SK-N-SH (cell line): ENCODE results near the gene NBPF11. TPM values are rescaled to one million over a fixed set of nuclear protein-coding genes. Genes with fewer than 3 reads are reported as not detected.

Experiments used
- CTCF ChIA-PET: fragments of 300-600, 350-600 bp; formaldehyde crosslinking; extraction: SDS; loops from one replicate; lab custom pipeline; 2021; lab: Yijun Ruan, JAX
- POLR2A ChIA-PET: fragments of 350-600 bp; sonication (Branson Sonifier 250); formaldehyde crosslinking; extraction: SDS; loops from one replicate; lab custom pipeline; 2020; ENCODE audit warnings: antibody characterized with exemption, inconsistent platforms; lab: Yijun Ruan, JAX
- DNase-seq: peaks from one replicate; pipeline ENCODE4 v3.0.0; 2012
- H2AFZ ChIP-seq: fragments of 200-600 bp; sonication (generic); 2 replicates; pipeline ENCODE4 v1.8.1; 2016; ENCODE audit warnings: antibody characterized with exemption, mild to moderate bottlenecking, low read depth
- H3F3A ChIP-seq: fragments of 200-600 bp; sonication (generic); replicated peaks from 2 replicates; pipeline ENCODE3; 2016; ENCODE audit warnings: antibody characterized with exemption, mild to moderate bottlenecking; ENCODE audit not compliant: insufficient read depth
- H3K27ac ChIP-seq, 2 experiments: fragments of 200-500 bp in 1 of 2; fragments of 200-600 bp in 1 of 2; sonication (Bioruptor generic) in 1 of 2; sonication (generic), shearing (Covaris generic) in 1 of 2; 2 replicates each; pipeline versions ENCODE4 v1.5.1 to v1.6.1; 2014 to 2016; ENCODE audit warnings: low read depth in 2 of 2, inconsistent platforms in 1 of 2, low read length in 1 of 2, mild to moderate bottlenecking in 1 of 2, mixed read lengths in 1 of 2
- H3K27me3 ChIP-seq: fragments of 200-600 bp; sonication (generic), shearing (Covaris generic); 2 replicates; pipeline ENCODE4 v1.6.1; 2016; ENCODE audit warnings: mixed run types; ENCODE audit not compliant: insufficient read depth
- H3K36me3 ChIP-seq, 2 experiments: fragments of 200-500 bp in 1 of 2; fragments of 200-600 bp in 1 of 2; sonication (Bioruptor generic) in 1 of 2; sonication (generic) in 1 of 2; replicated peaks in 1 of 2; 2 replicates each; pipeline versions ENCODE3 to v1.5.1; 2014 to 2016; ENCODE audit warnings: low read length in 1 of 2, mild to moderate bottlenecking in 1 of 2; ENCODE audit not compliant: insufficient read depth in 2 of 2, control insufficient read depth in 1 of 2
- H3K4me1 ChIP-seq, 2 experiments: fragments of 200-500 bp in 1 of 2; fragments of 200-600 bp in 1 of 2; sonication (Bioruptor generic) in 1 of 2; sonication (generic), shearing (Covaris generic) in 1 of 2; 2 replicates each; pipeline versions ENCODE4 v1.5.1 to v1.6.1; 2014 to 2016; ENCODE audit warnings: low read depth in 1 of 2, low read length in 1 of 2, mixed run types in 1 of 2; ENCODE audit not compliant: insufficient read depth in 2 of 2, control insufficient read depth in 1 of 2
- H3K4me2 ChIP-seq: fragments of 200-600 bp; sonication (generic), shearing (Covaris generic); 2 replicates; pipeline ENCODE4 v1.6.1; 2017; ENCODE audit warnings: mixed run types
- H3K4me3 ChIP-seq, 2 experiments: fragments of 200-500 bp in 1 of 2; fragments of 200-600 bp in 1 of 2; sonication (Bioruptor generic) in 1 of 2; sonication (generic), shearing (Covaris generic) in 1 of 2; 2 replicates each; pipeline versions ENCODE4 v1.5.1 to v1.8.1; 2014 to 2016; ENCODE audit warnings: low read depth in 2 of 2, inconsistent platforms in 1 of 2, low read length in 1 of 2, mild to moderate bottlenecking in 1 of 2, mixed read lengths in 1 of 2, moderate library complexity in 1 of 2
- H3K79me2 ChIP-seq: fragments of 200-600 bp; sonication (generic); 2 replicates; pipeline ENCODE4 v1.8.1; 2017; ENCODE audit warnings: mild to moderate bottlenecking; ENCODE audit not compliant: insufficient read depth
- H3K9ac ChIP-seq: fragments of 200-600 bp; sonication (generic); 2 replicates; pipeline ENCODE4 v1.6.1; 2017; ENCODE audit warnings: mixed run types
- H3K9me2 ChIP-seq: fragments of 200-600 bp; sonication (generic); 2 replicates; pipeline ENCODE4 v1.6.1; 2017; ENCODE audit warnings: mixed run types
- H3K9me3 ChIP-seq: fragments of 200-600 bp; sonication (generic); 2 replicates; pipeline ENCODE4 v1.6.1; 2017; ENCODE audit warnings: mixed run types, mild to moderate bottlenecking, moderate library complexity
- H4K20me1 ChIP-seq: fragments of 200-600 bp; sonication (generic); 2 replicates; pipeline ENCODE4 v1.6.1; 2017; ENCODE audit warnings: mild to moderate bottlenecking, mixed run types; ENCODE audit not compliant: insufficient read depth
- CHD2 ChIP-seq: fragments of 150-350 bp; IDR thresholded peaks from 2 replicates; pipeline ENCODE4 v1.6.1; 2018; ENCODE audit warnings: low read length; ENCODE audit not compliant: partially characterized antibody
- FOSL2 ChIP-seq: IDR thresholded peaks from 2 replicates; pipeline ENCODE4 v1.4.0; 2012; ENCODE audit warnings: low read depth, mild to moderate bottlenecking, moderate library complexity, borderline replicate concordance
- FOXJ3 ChIP-seq: sonication (generic); formaldehyde crosslinking; IDR thresholded peaks from 2 replicates; pipeline ENCODE4 v1.5.1; 2020; ENCODE audit warnings: mild to moderate bottlenecking, missing genetic modification reagents
- GABPA ChIP-seq: IDR thresholded peaks from 2 replicates; pipeline ENCODE4 v1.4.0; 2012; ENCODE audit warnings: low read depth, mild to moderate bottlenecking
- IRF3 ChIP-seq: fragments of 150-350 bp; IDR thresholded peaks from 2 replicates; pipeline ENCODE4 v1.6.1; 2016; ENCODE audit warnings: mild to moderate bottlenecking, low read depth, low read length
- JUND ChIP-seq: IDR thresholded peaks from 2 replicates; pipeline ENCODE4 v1.4.0; 2012
- MXI1 ChIP-seq: IDR thresholded peaks from 2 replicates; pipeline ENCODE4 v1.6.1; 2012; ENCODE audit warnings: mild to moderate bottlenecking, low read depth, low read length, improper control_type of control experiment
- NRF1 ChIP-seq: IDR thresholded peaks from 2 replicates; pipeline ENCODE4 v1.6.1; 2012; ENCODE audit warnings: low read depth, mild to moderate bottlenecking, low read length
- RAD21 ChIP-seq: IDR thresholded peaks from 2 replicates; pipeline ENCODE4 v1.6.1; 2012; ENCODE audit warnings: mild to moderate bottlenecking, low read length
- RCOR1 ChIP-seq: fragments of 150-350 bp; IDR thresholded peaks from 2 replicates; pipeline ENCODE4 v1.6.1; 2017; ENCODE audit warnings: antibody characterized with exemption, low read length
- REST ChIP-seq: IDR thresholded peaks from 2 replicates; pipeline ENCODE4 v1.6.1; 2012; ENCODE audit warnings: mild to moderate bottlenecking, low read depth, low read length, moderate library complexity
- SMC3 ChIP-seq: IDR thresholded peaks from 2 replicates; pipeline ENCODE4 v1.6.1; 2012; ENCODE audit warnings: low read depth, low read length, improper control_type of control experiment
- TCF12 ChIP-seq: IDR thresholded peaks from 2 replicates; pipeline ENCODE4 v1.4.0; 2012
- USF2 ChIP-seq: fragments of 150-350 bp; IDR thresholded peaks from 2 replicates; pipeline ENCODE4 v1.6.1; 2017; ENCODE audit warnings: antibody characterized with exemption, low read length, low read depth, borderline replicate concordance
- WGBS: methylation state at CpG from one replicate; pipeline ENCODE4 v1.1.6; 2017; ENCODE audit warnings: low lambda C conversion rate; 5-methylcytosine and 5-hydroxymethylcytosine counted together
- polyA plus RNA-seq, 3 experiments: library from polyadenylated mRNA; depleted of rRNA; stranded (reverse); fragments of >200 nt; gene quantifications; 2 replicates each; pipeline ENCODE4 v1.2.3, GENCODE V29; 2012
- TF ChIP-seq, protein P1 (sequence below): IDR thresholded peaks from 2 replicates; pipeline ENCODE4 v1.4.0; 2012; ENCODE audit warnings: low read depth, borderline replicate concordance

Gene NBPF11
- polyA plus RNA-seq, 1 of the 3 experiments (the other 2 are of a cell fraction), result 7.3 TPM

DNA sequence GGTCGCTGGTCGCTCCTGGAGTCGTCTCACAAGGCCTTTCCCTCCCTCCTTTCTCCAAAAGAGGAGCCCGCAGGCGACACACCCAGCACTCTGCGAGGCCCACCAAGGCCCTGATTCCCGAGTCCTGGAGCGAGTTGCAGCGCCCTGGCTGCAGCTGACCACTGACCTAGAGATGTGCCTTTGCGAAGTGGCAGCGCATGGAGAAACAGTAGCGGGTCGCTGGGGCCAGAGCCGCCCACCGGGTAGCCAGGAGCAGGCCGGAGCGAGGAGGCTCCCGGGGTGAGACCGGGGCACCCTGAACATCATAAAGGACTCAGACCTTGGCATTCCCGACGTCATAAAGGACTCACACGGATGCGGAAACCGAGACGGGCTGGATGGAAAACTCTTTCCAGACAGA, 10.3 kb upstream of the NBPF11 start:
- no peaks in the 10 kb centered on the region; the same call in 1 of the 2 replicates for H3K27me3 ChIP-seq
- CTCF ChIA-PET, result no interaction called here
- WGBS, result 49% methylated on average over 20 of the region's 25 CpGs
- POLR2A ChIA-PET, result no interaction called here
- H3K27ac ChIP-seq, result no peak overlapping the region
- no peak overlapping the region for H3K9ac ChIP-seq
- H3K36me3 ChIP-seq, result no peaks in the 10 kb centered on the region
- no peaks in the 10 kb centered on the region for H3K9me2 ChIP-seq
- no peak overlapping the region for H3K4me3 ChIP-seq
- H4K20me1 ChIP-seq, result no peaks in the 10 kb centered on the region
- H2AFZ ChIP-seq, result no peak overlapping the region
- no peak overlapping the region for H3K4me2 ChIP-seq
- no peaks in the 10 kb centered on the region for H3K4me1 ChIP-seq
- H3K79me2 ChIP-seq, result no peaks in the 10 kb centered on the region
- no peaks in the 10 kb centered on the region for H3F3A ChIP-seq
- no peaks in the 10 kb centered on the region for H3K9me3 ChIP-seq
- no peak for TF ChIP-seq TCF12
- no peak for TF ChIP-seq MXI1
- no peak for TF ChIP-seq JUND
- TF ChIP-seq RAD21, result no peak
- no peak for TF ChIP-seq SMC3
- no peak for TF ChIP-seq GABPA
- TF ChIP-seq FOSL2, result no peak
- no peak for TF ChIP-seq FOXJ3 (CRISPR knock-in tag)
- no peak for TF ChIP-seq IRF3
- no peak for TF ChIP-seq RCOR1
- no peak for TF ChIP-seq NRF1
- TF ChIP-seq CHD2, result no peak
- no peak for TF ChIP-seq REST
- no peak for TF ChIP-seq USF2
- TF ChIP-seq, protein P1, sequence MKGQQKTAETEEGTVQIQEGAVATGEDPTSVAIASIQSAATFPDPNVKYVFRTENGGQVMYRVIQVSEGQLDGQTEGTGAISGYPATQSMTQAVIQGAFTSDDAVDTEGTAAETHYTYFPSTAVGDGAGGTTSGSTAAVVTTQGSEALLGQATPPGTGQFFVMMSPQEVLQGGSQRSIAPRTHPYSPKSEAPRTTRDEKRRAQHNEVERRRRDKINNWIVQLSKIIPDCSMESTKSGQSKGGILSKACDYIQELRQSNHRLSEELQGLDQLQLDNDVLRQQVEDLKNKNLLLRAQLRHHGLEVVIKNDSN, result no peak
- TF ChIP-seq, all 33 proteins: peak for 0
- no peak for DNase-seq
